ENCODE results near the gene ACSS2. TPM values are rescaled to one million over a fixed set of nuclear protein-coding genes. Genes with fewer than 3 reads are reported as not detected.

The ACSS2 gene
- total RNA-seq, 4 donors from 2014 or later = 54.3 to 98.1 (median 71.5) TPM

GRCh38 chr20:34965051-34965450 is 88.6 kb downstream of the ACSS2 start:
- no peak for DNase-seq (ENCODE audit: low spot score in 2 of 2)
- TF ChIP-seq CTCF (IDR thresholded peaks at IDR 0.05) (no peak), POLR2A (IDR thresholded peaks at IDR 0.05) (no peak)
- intact Hi-C loops (cut with DNase I; ENCODE audit: low total_unique reads) = no loop called here

GRCh38 chr20:34967421-34967820 is 91.0 kb downstream of the ACSS2 start:
- TF ChIP-seq POLR2A (IDR thresholded peaks at IDR 0.05) = no peak
- TF ChIP-seq CTCF (IDR thresholded peaks at IDR 0.05) = no peak
- 86 to 95% methylated on average over 5 of the region's 5 CpGs for WGBS, 2 donors
- intact Hi-C loops (cut with DNase I; ENCODE audit: low total_unique reads) = no loop called here
- no peak for DNase-seq (ENCODE audit: low spot score in 2 of 2)
- no peak overlapping the region for H3K4me3 ChIP-seq (ENCODE audit: low read depth, poor library complexity, severe bottlenecking)

More at GRCh38 chr20:34965051-34965450, 88.6 kb downstream of the ACSS2 start:
- WGBS, 2 donors = 88 to 89% methylated on average over 5 of the region's 5 CpGs
- H3K4me3 ChIP-seq (ENCODE audit: low read depth, poor library complexity, severe bottlenecking) = no peak overlapping the region

GRCh38 chr20:34968042-34968775 is 91.8 kb downstream of the ACSS2 start:
- WGBS, 2 donors = 84 to 86% methylated on average over 7 of the region's 7 CpGs
- no peak for DNase-seq (ENCODE audit: low spot score in 2 of 2)
- H3K4me3 ChIP-seq (ENCODE audit: low read depth, poor library complexity, severe bottlenecking) = no peak overlapping the region
- no peak for TF ChIP-seq POLR2A (IDR thresholded peaks at IDR 0.05)
- intact Hi-C loops (cut with DNase I; ENCODE audit: low total_unique reads) = no loop called here

GRCh38 chr20:34970193-34970840 is 93.9 kb downstream of the ACSS2 start:
- H3K4me3 ChIP-seq (ENCODE audit: low read depth, poor library complexity, severe bottlenecking) = no peak overlapping the region
- intact Hi-C loops (cut with DNase I; ENCODE audit: low total_unique reads) = no loop called here
- TF ChIP-seq POLR2A (IDR thresholded peaks at IDR 0.05) = no peak
- TF ChIP-seq CTCF (IDR thresholded peaks at IDR 0.05) = no peak
- no peak for DNase-seq (ENCODE audit: low spot score in 2 of 2)
- 88 to 92% methylated on average over 7 of the region's 7 CpGs for WGBS, 2 donors

- intact Hi-C loops (cut with DNase I; ENCODE audit: low total_unique reads) = no loop called here
- no peak overlapping the region for H3K4me3 ChIP-seq (ENCODE audit: low read depth, poor library complexity, severe bottlenecking)
- DNase-seq (ENCODE audit: low spot score in 2 of 2) = no peak
- WGBS, 2 donors = 90 to 93% methylated on average over 9 of the region's 9 CpGs
- TF ChIP-seq POLR2A (IDR thresholded peaks at IDR 0.05) (no peak), CTCF (IDR thresholded peaks at IDR 0.05) (no peak)
Observed at GRCh38 chr20:34970846-34971560, 94.6 kb downstream of the ACSS2 start.

Data from lower leg skin (tissue), 4 donors.